Neural cell (in vitro differentiated cells): Measurements from ENCODE around the gene MED13L. TPM values are rescaled to one million over a fixed set of nuclear protein-coding genes. Genes with fewer than 3 reads are reported as not detected.

Experiments used
- H2AFZ ChIP-seq: fragments of 200-600, 300-800 bp; sonication (generic), shearing (Covaris generic); 2 replicates; pipeline ENCODE4 v1.6.0; 2014; ENCODE audit warnings: low read depth, mild to moderate bottlenecking, antibody characterized with exemption, low read length, moderate library complexity
- H3F3A ChIP-seq: fragments of 200-600 bp; shearing (Covaris generic); 2 replicates; pipeline ENCODE4 v1.6.1; 2016; ENCODE audit warnings: mild to moderate bottlenecking, moderate library complexity, mixed read lengths, antibody characterized with exemption, low read length; ENCODE audit not compliant: insufficient read depth, poor library complexity, severe bottlenecking
- H3K27ac ChIP-seq: fragments of 200-600, 300-800 bp; sonication (generic), shearing (Covaris generic); 2 replicates; pipeline ENCODE4 v1.5.1; 2014; ENCODE audit warnings: mild to moderate bottlenecking, low read length, moderate library complexity
- H3K27me3 ChIP-seq: fragments of 300-800, 200-600 bp; sonication (generic), shearing (Covaris generic); 2 replicates; pipeline ENCODE4 v1.6.0; 2014; ENCODE audit warnings: mild to moderate bottlenecking, low read depth, low read length, moderate library complexity; ENCODE audit not compliant: insufficient read depth
- H3K36me3 ChIP-seq: fragments of 300-800, 200-600 bp; sonication (generic), shearing (Covaris generic); 2 replicates; pipeline ENCODE4 v1.5.1; 2014; ENCODE audit warnings: mild to moderate bottlenecking, antibody characterized with exemption, low read length, moderate library complexity; ENCODE audit not compliant: insufficient read depth
- H3K4me2 ChIP-seq: fragments of 300-800, 200-600 bp; sonication (generic), shearing (Covaris generic); 2 replicates; pipeline ENCODE4 v1.6.0; 2014; ENCODE audit warnings: mild to moderate bottlenecking, low read length
- H3K4me3 ChIP-seq: fragments of 300-800, 200-600 bp; sonication (generic), shearing (Covaris generic); 2 replicates; pipeline ENCODE4 v1.5.1; 2014; ENCODE audit warnings: mild to moderate bottlenecking, low read length, moderate library complexity
- H3K79me2 ChIP-seq: fragments of 200-600 bp; shearing (Covaris generic); replicated peaks from 2 replicates; pipeline ENCODE4 v1.6.0; 2014; ENCODE audit warnings: mild to moderate bottlenecking, low read length, moderate library complexity; ENCODE audit not compliant: insufficient read depth
- H3K9ac ChIP-seq: fragments of 300-800, 200-600 bp; sonication (generic), shearing (Covaris generic); 2 replicates; pipeline ENCODE4 v1.6.1; 2016; ENCODE audit warnings: mild to moderate bottlenecking, low read length, mixed read lengths
- H3K9me2 ChIP-seq: fragments of 200-600 bp; shearing (Covaris generic); 2 replicates; pipeline ENCODE4 v1.6.1; 2016; ENCODE audit warnings: mild to moderate bottlenecking, low read length, mixed read lengths; ENCODE audit not compliant: insufficient read depth
- H3K9me3 ChIP-seq: fragments of 200-600, 300-800 bp; sonication (generic), shearing (Covaris generic); 2 replicates; pipeline ENCODE4 v1.6.1; 2016; ENCODE audit warnings: mild to moderate bottlenecking, mixed run types, low read length, moderate library complexity, mixed read lengths
- H4K20me1 ChIP-seq: fragments of 200-600 bp; shearing (Covaris generic); 2 replicates; pipeline ENCODE4 v1.6.1; 2016; ENCODE audit warnings: mild to moderate bottlenecking, mixed run types; ENCODE audit not compliant: insufficient read depth
- CTCF ChIP-seq: fragments of 450-650 bp; IDR thresholded peaks from 2 replicates; pipeline ENCODE4 v1.5.1; 2014; ENCODE audit warnings: antibody characterized with exemption, mild to moderate bottlenecking, moderate library complexity; ENCODE audit not compliant: poor library complexity, severe bottlenecking
- EP300 ChIP-seq: fragments of 450-650 bp; conservative IDR thresholded peaks from 2 replicates; pipeline ENCODE4 v1.6.1; 2014; ENCODE audit warnings: antibody characterized with exemption, mild to moderate bottlenecking, moderate library complexity; ENCODE audit not compliant: poor library complexity, severe bottlenecking
- MXI1 ChIP-seq: fragments of 450-650 bp; conservative IDR thresholded peaks from 2 replicates; pipeline ENCODE4 v1.6.1; 2014; ENCODE audit warnings: antibody characterized with exemption, mild to moderate bottlenecking; ENCODE audit not compliant: poor library complexity, severe bottlenecking
- RAD21 ChIP-seq: fragments of 450-650 bp; conservative IDR thresholded peaks from 2 replicates; pipeline ENCODE4 v1.6.1; 2014; ENCODE audit warnings: antibody characterized with exemption, mild to moderate bottlenecking, moderate library complexity
- TAF1 ChIP-seq: IDR thresholded peaks from 2 replicates; pipeline ENCODE4 v1.6.1; 2012; ENCODE audit warnings: low read depth
- polyA plus RNA-seq: library from polyadenylated mRNA; depleted of rRNA; stranded (reverse); fragments of >200 nt; gene quantifications from 2 replicates; pipeline ENCODE4 v1.2.3, GENCODE V29; 2014

The MED13L gene
- polyA plus RNA-seq, 1 donor from 2014 or later, result 38.9 TPM

GRCh38 chr12:115943630-115944391 is 333.7 kb downstream of the MED13L start (continued):
- TF ChIP-seq MXI1, result no peak

GRCh38 chr12:115943310-115943629 is 334.2 kb downstream of the MED13L start:
- Histone ChIP-seq H3K36me3 (no peaks in the 10 kb centered on the region), H2AFZ (no peak overlapping the region), H3K9ac (no peak overlapping the region), H3K4me2 (no peak overlapping the region), H3K9me3 (no peaks in the 10 kb centered on the region), H3K4me3 (no peak overlapping the region), H3K9me2 (no peaks in the 10 kb centered on the region), H3K79me2 (no peaks in the 10 kb centered on the region), H3F3A (no peaks in the 10 kb centered on the region), H4K20me1 (no peaks in the 10 kb centered on the region), H3K27ac (no peak overlapping the region), H3K27me3 (no peaks in the 10 kb centered on the region)
- TF ChIP-seq EP300 (no peak), RAD21 (no peak)

GRCh38 chr12:115942346-115942745 is 335.1 kb downstream of the MED13L start:
- Histone ChIP-seq H4K20me1 (no peaks in the 10 kb centered on the region), H2AFZ (no peak overlapping the region), H3K27ac (no peak overlapping the region), H3K9me2 (no peaks in the 10 kb centered on the region), H3K27me3 (no peaks in the 10 kb centered on the region), H3K4me2 (no peak overlapping the region), H3K36me3 (no peaks in the 10 kb centered on the region), H3K4me3 (no peak overlapping the region), H3K9ac (no peak overlapping the region), H3K79me2 (no peaks in the 10 kb centered on the region), H3F3A (no peaks in the 10 kb centered on the region), H3K9me3 (no peaks in the 10 kb centered on the region)
- TF ChIP-seq EP300 (no peak), TAF1 (no peak)

- no peak overlapping the region for H2AFZ ChIP-seq
- H3K9me3 ChIP-seq, result no peaks in the 10 kb centered on the region
- H3K36me3 ChIP-seq, result no peaks in the 10 kb centered on the region
- no peaks in the 10 kb centered on the region for H3K27me3 ChIP-seq
- no peak overlapping the region for H3K9ac ChIP-seq
- H3K4me3 ChIP-seq, result no peak overlapping the region
- H3F3A ChIP-seq, result no peaks in the 10 kb centered on the region
- H3K9me2 ChIP-seq, result no peaks in the 10 kb centered on the region
- no peak for TF ChIP-seq TAF1
- no peak for TF ChIP-seq MXI1
- no peak for TF ChIP-seq EP300
- TF ChIP-seq CTCF, result no peak
- H3K27ac ChIP-seq, result no peak overlapping the region
- H3K4me2 ChIP-seq, result no peak overlapping the region
- no peaks in the 10 kb centered on the region for H3K79me2 ChIP-seq
- no peaks in the 10 kb centered on the region for H4K20me1 ChIP-seq
Measured at GRCh38 chr12:115941362-115941761, 336.1 kb downstream of the MED13L start.
